GM12891 (cell line): Measurements from ENCODE around the gene SNX9.

ENCODE experiments used
- POLR2A ChIP-seq: IDR thresholded peaks from 2 replicates; pipeline ENCODE4 v1.6.1; 2011; ENCODE audit warnings: low read depth, low read length, control low read depth
- POLR2AphosphoS5 ChIP-seq: IDR thresholded peaks from 2 replicates; pipeline ENCODE4 v1.6.1; 2011; ENCODE audit warnings: low read depth, low read length, control low read depth
- TAF1 ChIP-seq: IDR thresholded peaks from 2 replicates; pipeline ENCODE4 v1.6.1; 2011; ENCODE audit warnings: low read depth, low read length, control low read depth

GRCh38 chr6:157946865-157947532, 124.0 kb downstream of the SNX9 start:
- no peak for TF ChIP-seq POLR2AphosphoS5
- TF ChIP-seq POLR2A = no peak
- TF ChIP-seq TAF1 = no peak
